ENCODE results near the gene IL1RAPL2. TPM values are rescaled to one million over a fixed set of nuclear protein-coding genes. Genes with fewer than 3 reads are reported as not detected.

The IL1RAPL2 gene
- total and polyA plus RNA-seq, 10 of the 15 experiments (the other 5 are each of a cell fraction or from before 2014, with no cell fraction given), result 0.19 TPM; not detected in 9

GRCh38 chrX:105610411-105610810, 1044.4 kb downstream of the IL1RAPL2 start (continued):
- TF ChIP-seq ZBTB33 (IDR thresholded peaks at IDR 0.05), result no peak
- no peak for TF ChIP-seq ZNF207 (IDR thresholded peaks at IDR 0.05; ENCODE audit: borderline replicate concordance)
- no peak for TF ChIP-seq EP300 (IDR thresholded peaks at IDR 0.05; ENCODE audit: borderline replicate concordance in 1 of 2, control insufficient read depth in 1 of 2, low read depth in 2 of 2, low read length in 2 of 2)
- TF ChIP-seq CHD2 (IDR thresholded peaks at IDR 0.05; ENCODE audit: borderline replicate concordance, low read depth, low read length), result no peak

GRCh38 chrX:105618393-105619101, 1052.5 kb downstream of the IL1RAPL2 start:
- RAD21 ChIA-PET (ENCODE audit: unreplicated experiment), result no interaction called here
- Histone ChIP-seq H3K4me2 (ENCODE audit: control insufficient read depth, insufficient read depth) (no peak overlapping the region), H3K27me3 (replicated peaks in 1 of 2; ENCODE audit: control insufficient read depth in 2 of 2, insufficient read depth in 2 of 2, low read length in 1 of 2) (no peaks in the 10 kb centered on the region), H3K9me3 (replicated peaks; ENCODE audit: control insufficient read depth, insufficient read depth, low read length) (no peaks in the 10 kb centered on the region), H3K79me2 (ENCODE audit: control insufficient read depth, insufficient read depth, low read length) (no peaks in the 10 kb centered on the region), H3K9ac (ENCODE audit: control insufficient read depth, insufficient read depth, low read length) (no peak overlapping the region), H2AFZ (ENCODE audit: control insufficient read depth, low read depth, low read length) (no peak overlapping the region), H3K27ac (ENCODE audit: control insufficient read depth, insufficient read depth) (no peak overlapping the region), H3K36me3 (ENCODE audit: control insufficient read depth in 2 of 2, insufficient read depth in 2 of 2, low read length in 1 of 2) (no peaks in the 10 kb centered on the region), H4K20me1 (ENCODE audit: control insufficient read depth, insufficient read depth) (no peaks in the 10 kb centered on the region), H3K4me3 (no peak overlapping the region), H3K4me1 (ENCODE audit: control insufficient read depth, insufficient read depth, low read length) (no peaks in the 10 kb centered on the region)
- 64% methylated on average over 3 of the region's 3 CpGs for WGBS (ENCODE audit: insufficient coverage, insufficient replicate concordance, low lambda C conversion rate, missing lambda C conversion rate)
- intact Hi-C loops (cut with micrococcal nuclease; ENCODE audit: unreplicated experiment) (no loop called here), in situ Hi-C loops (cut with MboI) (no loop called here)
- CTCF ChIA-PET, result no interaction called here
- DNase-seq (ENCODE audit: low read depth, low spot score) (no peak), FAIRE-seq (no peak), ATAC-seq (no peak)
- POLR2A ChIA-PET, result no interaction called here
- TF ChIP-seq EGR1 (IDR thresholded peaks at IDR 0.05; ENCODE audit: borderline replicate concordance in 1 of 2, low read depth in 2 of 2, low read length in 2 of 2), result no peak
- TF ChIP-seq RAD51 (IDR thresholded peaks at IDR 0.05), result no peak
- TF ChIP-seq GATAD2B (conservative IDR thresholded peaks at IDR 0.05; ENCODE audit: low read depth), result no peak
- TF ChIP-seq RB1 (IDR thresholded peaks at IDR 0.05; ENCODE audit: borderline replicate concordance), result no peak
- no peak for TF ChIP-seq JUND (IDR thresholded peaks at IDR 0.05; ENCODE audit: low read depth, low read length)
- no peak for TF ChIP-seq RCOR1 (conservative IDR thresholded peaks at IDR 0.05; ENCODE audit: low read depth, low read length)
- no peak for TF ChIP-seq YY1 (IDR thresholded peaks at IDR 0.05; ENCODE audit: low read depth, low read length)
- TF ChIP-seq ZZZ3 (IDR thresholded peaks at IDR 0.05; ENCODE audit: control insufficient read depth, insufficient read length, low read depth), result no peak
- SMC1A ChIA-PET (ENCODE audit: uncharacterized antibody, unreplicated experiment), result no interaction called here
- BruUV-seq (replicated peaks), result no TSS peak
